GM12892 (cell line): ENCODE results near the gene RAD51D.
A peak's percentile ranks its signal among the peaks of the same experiment; 100 is the strongest.
"Not testable (repeated sequence)": the region's sequence is repeated elsewhere in the genome, so short reads cannot be mapped to it uniquely, and the experiment has no call there.

Source experiments
- DNase-seq: peaks from one replicate; pipeline ENCODE4 v3.0.0; 2011; ENCODE audit not compliant: insufficient read length
- FAIRE-seq: peaks from 2 replicates; lab custom pipeline; 2011; peaks lifted over from hg19 to GRCh38; lab: Jason Lieb, UNC
- POLR2A ChIP-seq: IDR thresholded peaks from 2 replicates; pipeline ENCODE4 v1.6.1; 2011; ENCODE audit warnings: low read depth, low read length, control low read depth
- POLR2AphosphoS5 ChIP-seq: IDR thresholded peaks from 2 replicates; pipeline ENCODE4 v1.6.1; 2011; ENCODE audit warnings: low read depth, low read length, control low read depth
- TAF1 ChIP-seq: IDR thresholded peaks from 2 replicates; pipeline ENCODE4 v1.6.1; 2011; ENCODE audit warnings: low read depth, mild to moderate bottlenecking, control low read depth, low read length, borderline replicate concordance

RAD51D gene

DNA sequence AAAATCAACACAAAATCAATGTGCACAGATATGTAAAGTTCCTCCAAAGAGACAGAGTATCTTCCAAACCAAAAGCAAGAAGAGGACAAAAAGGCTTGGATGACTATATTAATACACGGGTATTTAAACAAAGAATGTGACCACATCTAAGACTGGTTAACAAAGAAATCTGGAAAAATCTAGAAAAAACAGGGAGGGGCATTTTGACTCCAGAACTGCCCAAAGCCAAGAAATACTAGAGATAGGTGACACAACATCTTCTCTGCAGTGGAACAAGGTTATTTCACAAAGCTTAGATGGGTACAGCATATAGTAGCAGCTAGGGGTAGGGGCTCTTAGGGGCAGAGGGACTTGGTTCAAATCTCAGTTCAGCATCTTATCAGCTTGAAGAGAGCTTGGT lies 66.5 kb downstream of the RAD51D start:
- TF ChIP-seq TAF1: no peak
- no peak for TF ChIP-seq POLR2A
- no peak for TF ChIP-seq POLR2AphosphoS5
- DNase-seq (no peak), FAIRE-seq (no peak)

DNA sequence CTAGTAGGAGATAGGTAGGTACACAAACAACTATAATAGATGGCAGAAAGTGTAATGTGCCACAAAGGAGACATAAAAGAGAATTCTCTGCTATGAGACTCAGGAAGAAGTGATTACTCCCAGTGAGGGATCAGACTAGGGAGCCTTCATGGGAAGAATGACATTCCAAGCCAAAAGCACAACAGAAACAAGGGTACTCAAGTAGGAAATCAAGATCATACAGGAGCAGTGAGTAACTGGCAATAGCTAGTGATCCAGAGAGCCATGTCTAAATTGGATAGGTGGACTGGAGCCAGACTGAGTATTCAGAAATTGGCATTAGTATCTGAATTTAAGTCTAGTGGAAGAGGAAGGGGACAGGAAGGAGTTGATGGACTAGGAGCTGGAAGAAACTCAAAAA lies 66.9 kb downstream of the RAD51D start:
- DNase-seq: no peak
- no peak for FAIRE-seq
- TF ChIP-seq POLR2AphosphoS5 (no peak), TAF1 (no peak), POLR2A (no peak)

DNA sequence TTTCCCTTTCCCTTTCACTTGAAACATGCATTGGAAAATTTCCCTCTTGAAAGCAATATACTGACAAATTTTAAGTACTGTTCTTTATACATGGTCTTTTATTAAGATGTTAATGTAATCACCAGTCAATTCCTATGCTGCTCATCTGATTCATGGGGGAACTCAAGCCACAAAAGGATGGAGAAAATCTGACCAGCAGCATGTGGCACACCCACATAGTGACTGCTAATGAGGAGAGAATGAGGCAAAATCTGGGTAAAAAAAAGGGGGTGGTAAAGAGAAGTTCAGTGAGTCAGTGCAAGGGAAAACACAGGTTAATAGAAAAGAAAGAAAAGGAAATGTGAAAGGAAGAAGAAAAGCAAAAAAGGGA lies 67.4 kb downstream of the RAD51D start:
- no peak for TF ChIP-seq POLR2A
- DNase-seq: no peak
- no peak for FAIRE-seq

GRCh38 chr17:35051579-35052240 lies 68.0 kb downstream of the RAD51D start:
- TF ChIP-seq POLR2AphosphoS5: no peak
- FAIRE-seq (no peak), DNase-seq (no peak)

- DNase-seq (no peak), FAIRE-seq (peak; percentile 91)
- TF ChIP-seq TAF1 (no peak), POLR2AphosphoS5 (no peak; the same call in 1 of the 2 replicates), POLR2A (no peak)
Observed at GRCh38 chr17:35051183-35051578, 68.5 kb downstream of the RAD51D start.

GRCh38 chr17:35050170-35050569 lies 69.5 kb downstream of the RAD51D start:
- FAIRE-seq (peak; percentile 48), DNase-seq (no peak)
- no peak for TF ChIP-seq POLR2AphosphoS5
- no peak for TF ChIP-seq TAF1
- no peak for TF ChIP-seq POLR2A

DNA sequence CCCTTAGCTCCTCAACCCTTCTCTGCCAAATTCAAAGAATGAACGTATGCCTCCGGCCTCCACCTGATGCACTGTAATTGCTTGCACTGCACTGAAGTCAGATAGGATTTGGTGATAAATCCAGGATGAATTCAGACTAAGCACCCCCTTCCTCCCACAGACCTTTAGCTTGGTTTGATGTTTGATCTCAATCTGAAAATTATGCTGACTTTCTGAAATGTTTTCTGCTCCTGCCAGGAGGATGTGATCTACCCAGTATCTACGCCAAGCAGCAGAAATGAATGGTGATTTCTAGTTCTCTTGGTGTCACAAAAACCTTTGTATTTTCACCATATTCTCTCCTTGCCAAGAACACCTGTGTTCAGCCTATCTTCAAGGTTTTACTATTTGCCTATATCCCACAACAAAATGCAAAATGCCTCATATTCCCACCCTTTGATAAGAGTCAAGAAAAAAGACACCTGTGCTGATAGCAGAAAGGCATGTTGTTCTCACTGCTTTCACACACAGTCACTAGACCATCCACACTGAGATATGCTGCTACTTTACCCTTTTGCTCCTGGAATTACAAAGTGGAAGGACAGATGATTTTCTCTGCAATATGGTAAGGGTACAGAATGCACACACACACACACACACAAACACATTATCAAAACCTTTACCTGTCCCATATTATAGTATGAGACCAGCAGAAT lies 70.8 kb downstream of the RAD51D start:
- DNase-seq (no peak), FAIRE-seq (peak; percentile 51)
- no peak for TF ChIP-seq POLR2AphosphoS5
- no peak for TF ChIP-seq POLR2A
- no peak for TF ChIP-seq TAF1

- peak; percentile 70; the same call in 1 of the 2 replicates for TF ChIP-seq TAF1
- TF ChIP-seq POLR2A: peak; percentile 72
- no peak; the same call in 1 of the 2 replicates for TF ChIP-seq POLR2AphosphoS5
- DNase-seq: no peak
- peak; percentile 81 for FAIRE-seq
Observed at GRCh38 chr17:35046740-35047283, 72.8 kb downstream of the RAD51D start.

GRCh38 chr17:35046245-35046644 lies 73.4 kb downstream of the RAD51D start:
- FAIRE-seq (no peak), DNase-seq (no peak)
- no peak for TF ChIP-seq POLR2A
- no peak for TF ChIP-seq POLR2AphosphoS5
- TF ChIP-seq TAF1: no peak

DNA sequence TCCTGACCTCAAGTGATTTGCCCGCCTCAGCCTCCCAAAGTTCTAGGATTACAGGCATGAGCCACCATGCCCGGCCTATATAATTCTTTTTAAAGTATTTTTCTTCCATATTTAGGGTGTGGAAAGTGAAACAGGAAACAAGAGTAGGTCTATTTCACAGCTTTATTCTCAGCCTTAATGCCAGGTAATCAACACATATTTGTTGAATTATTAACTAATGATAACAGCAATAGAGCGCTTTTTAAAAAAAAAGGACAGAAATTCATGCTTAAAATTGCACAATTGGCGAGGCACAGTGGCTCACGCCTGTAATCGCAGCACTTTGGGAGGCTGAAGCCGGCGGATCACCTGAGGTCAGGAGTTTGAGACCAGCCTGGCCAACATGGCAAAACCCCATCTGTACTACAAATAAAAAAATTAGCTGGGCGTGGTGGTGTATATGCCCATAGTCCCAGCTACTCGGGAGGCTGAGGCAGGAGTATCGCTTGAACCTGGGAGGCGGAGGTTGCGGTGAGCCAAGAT lies 74.1 kb downstream of the RAD51D start:
- DNase-seq, FAIRE-seq: not testable (repeated sequence)

DNA sequence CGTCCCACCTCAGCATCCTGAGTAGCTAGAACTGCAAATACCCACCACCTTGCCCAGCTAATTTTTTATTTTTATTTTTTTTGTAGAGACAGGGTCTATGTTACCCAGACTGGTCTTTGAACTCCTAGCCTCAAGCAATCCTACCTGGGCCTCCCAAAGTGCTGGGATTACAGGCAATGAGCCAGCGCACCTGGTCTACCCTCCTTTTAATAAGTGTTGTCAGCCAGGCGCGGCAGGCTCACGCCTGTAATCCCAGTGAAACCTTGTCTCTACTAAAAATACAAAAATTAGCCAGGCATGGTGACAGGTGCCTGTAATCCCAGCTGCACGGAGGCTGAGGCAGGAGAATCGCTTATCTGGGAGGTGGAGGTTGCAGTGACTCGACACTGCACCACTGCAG lies 75.5 kb downstream of the RAD51D start:
- no peak for DNase-seq
- no peak for FAIRE-seq
- TF ChIP-seq POLR2AphosphoS5 (no peak), TAF1 (no peak), POLR2A (no peak)
